Caco-2 (cell line): Measurements from ENCODE around the gene GPSM1. TPM values are rescaled to one million over a fixed set of nuclear protein-coding genes. Genes with fewer than 3 reads are reported as not detected.

Experiments used
- BruUV-seq: library from RNA; stranded (reverse); fragments of 400-500 nt; replicated peaks from 2 replicates; lab custom pipeline; 2021; lab: Mats Ljungman, UMichigan
- CTCF ChIA-PET: fragments of 300-600 bp; sonication (Branson Sonifier 250); formaldehyde crosslinking; loops from one replicate; lab custom pipeline; 2022; ENCODE audit warnings: antibody characterized with exemption; lab: Charles Lee
- POLR2A ChIA-PET: fragments of 300-600 bp; sonication (Branson Sonifier 250); formaldehyde crosslinking; loops from one replicate; lab custom pipeline; 2022; ENCODE audit warnings: antibody characterized with exemption; lab: Charles Lee
- DNase-seq, 2 experiments: peaks; one replicate each; pipeline versions ENCODE4 v3.0.0 to v3.0.0-alpha.2; 2020 to 2022
- H3K27me3 ChIP-seq: replicated peaks from 2 replicates; pipeline ENCODE4 v1.6.0; 2011; ENCODE audit warnings: low read length; ENCODE audit not compliant: control insufficient read depth, insufficient read depth
- H3K36me3 ChIP-seq: 2 replicates; pipeline ENCODE4 v1.5.1; 2011; ENCODE audit warnings: low read length; ENCODE audit not compliant: control insufficient read depth, insufficient read depth
- H3K4me1 ChIP-seq: fragments of 250-450 bp; sonication (Bioruptor Pico); 2 replicates; pipeline ENCODE4 v1.5.1; 2020; ENCODE audit warnings: mild to moderate bottlenecking
- H3K4me3 ChIP-seq: 2 replicates; pipeline ENCODE4 v1.5.1; 2011; ENCODE audit warnings: low read depth, mild to moderate bottlenecking, control low read depth, low read length
- H3K9me3 ChIP-seq: fragments of 250-450 bp; sonication (Bioruptor Pico); 2 replicates; pipeline ENCODE4 v1.5.1; 2020; ENCODE audit warnings: mild to moderate bottlenecking, moderate library complexity
- H3K27ac Mint-ChIP-seq: one replicate; pipeline ENCODE4 v1.8.0; 2022; ENCODE audit warnings: mixed read lengths; ENCODE audit not compliant: unreplicated experiment
- H3K27me3 Mint-ChIP-seq: one replicate; pipeline ENCODE4 v1.8.0; 2022; ENCODE audit warnings: mixed read lengths; ENCODE audit not compliant: insufficient read depth, unreplicated experiment
- H3K36me3 Mint-ChIP-seq: one replicate; pipeline ENCODE4 v1.8.0; 2022; ENCODE audit warnings: mild to moderate bottlenecking, mixed read lengths; ENCODE audit not compliant: insufficient read depth, unreplicated experiment
- H3K4me1 Mint-ChIP-seq: one replicate; pipeline ENCODE4 v1.8.0; 2022; ENCODE audit warnings: low read depth, mixed read lengths; ENCODE audit not compliant: unreplicated experiment
- H3K4me3 Mint-ChIP-seq: one replicate; pipeline ENCODE4 v1.8.0; 2022; ENCODE audit warnings: mild to moderate bottlenecking, moderate library complexity, mixed read lengths; ENCODE audit not compliant: unreplicated experiment
- H3K9me3 Mint-ChIP-seq: one replicate; pipeline ENCODE4 v1.8.0; 2022; ENCODE audit warnings: mixed read lengths; ENCODE audit not compliant: unreplicated experiment
- CTCF ChIP-seq, 2 experiments: fragments of 200-600 bp in 1 of 2; IDR thresholded peaks; 1 replicate in 1 of 2; 2 replicates in 1 of 2; pipeline versions ENCODE4 v1.5.1 to v1.8.0; 2011 to 2022; ENCODE audit warnings: antibody characterized with exemption in 1 of 2, control low read depth in 1 of 2, inconsistent platforms in 1 of 2, low read depth in 1 of 2, low read length in 1 of 2, mild to moderate bottlenecking in 1 of 2, moderate library complexity in 1 of 2; ENCODE audit not compliant: insufficient read depth in 1 of 2, severe bottlenecking in 1 of 2, unreplicated experiment in 1 of 2
- intact Hi-C: fragments of 100-400 bp; cut with micrococcal nuclease; formaldehyde crosslinking; loops from one replicate; pipeline ENCODE4 v1.10.0; 2022; ENCODE audit not compliant: unreplicated experiment
- total RNA-seq: library from RNA; stranded (reverse); gene quantifications from 2 replicates; pipeline ENCODE4 v1.2.3, GENCODE V29; 2022

The GPSM1 gene
- total RNA-seq, 1 experiment from 2014 or later: 25.7 TPM

GRCh38 chr9:136296434-136297015, 30.8 kb upstream of the GPSM1 start:
- Mint-ChIP-seq H3K4me1 (no peaks in the 10 kb centered on the region), H3K27me3 (no peaks in the 10 kb centered on the region), H3K36me3 (no peaks in the 10 kb centered on the region), H3K4me3 (no peak overlapping the region), H3K9me3 (no peaks in the 10 kb centered on the region), H3K27ac (no peak overlapping the region)
- intact Hi-C loops: no loop called here
- no TSS peak for BruUV-seq
- no peaks in the 10 kb centered on the region; the same call in 1 of the 2 replicates for H3K9me3 ChIP-seq
- CTCF ChIA-PET: no interaction called here
- POLR2A ChIA-PET: interaction anchor here (1.3 kb wide), 1 partner anchor 67 kb away, joined by 4 read pairs; the partner anchor contains the start of gene DNLZ
- no peak overlapping the region for H3K4me3 ChIP-seq
- no peak for DNase-seq
- no peak for TF ChIP-seq CTCF (IDR thresholded peaks at IDR 0.05; ENCODE audit: insufficient read depth in 1 of 2, low read depth in 1 of 2, low read length in 1 of 2, severe bottlenecking in 1 of 2, unreplicated experiment in 1 of 2)
- H3K4me1 ChIP-seq: peaks cover 20% of the 10 kb centered on the region
- H3K36me3 ChIP-seq: no peaks in the 10 kb centered on the region
- no peaks in the 10 kb centered on the region for H3K27me3 ChIP-seq

- H3K9me3 ChIP-seq: no peaks in the 10 kb centered on the region; the same call in 1 of the 2 replicates
- POLR2A ChIA-PET: interaction anchor here (1.3 kb wide), 1 partner anchor 66 kb away, joined by 4 read pairs; the partner anchor contains the start of gene DNLZ
- no peak overlapping the region for H3K4me3 Mint-ChIP-seq
- no peak for TF ChIP-seq CTCF (IDR thresholded peaks at IDR 0.05; ENCODE audit: insufficient read depth in 1 of 2, low read depth in 1 of 2, low read length in 1 of 2, severe bottlenecking in 1 of 2, unreplicated experiment in 1 of 2)
- CTCF ChIA-PET: no interaction called here
- H3K4me1 Mint-ChIP-seq: no peaks in the 10 kb centered on the region
- H3K27me3 Mint-ChIP-seq: no peaks in the 10 kb centered on the region
- no peaks in the 10 kb centered on the region for H3K9me3 Mint-ChIP-seq
- H3K4me1 ChIP-seq: peaks cover 20% of the 10 kb centered on the region
- H3K36me3 Mint-ChIP-seq: no peaks in the 10 kb centered on the region
- DNase-seq: peak in 1 of 2 experiments; percentile 65
- no peak overlapping the region for H3K4me3 ChIP-seq
- no peaks in the 10 kb centered on the region for H3K36me3 ChIP-seq
- no peaks in the 10 kb centered on the region for H3K27me3 ChIP-seq
- intact Hi-C loops: no loop called here
- no peak overlapping the region for H3K27ac Mint-ChIP-seq
- BruUV-seq: no TSS peak
These were observed 30.2 kb upstream of the GPSM1 start for GRCh38 chr9:136297016-136297691.

GRCh38 chr9:136297766-136298735, 29.3 kb upstream of the GPSM1 start:
- H3K36me3 ChIP-seq: no peaks in the 10 kb centered on the region
- Mint-ChIP-seq H3K4me1 (no peaks in the 10 kb centered on the region), H3K27me3 (no peaks in the 10 kb centered on the region), H3K27ac (no peak overlapping the region), H3K36me3 (no peaks in the 10 kb centered on the region), H3K9me3 (no peaks in the 10 kb centered on the region), H3K4me3 (no peak overlapping the region)
- TF ChIP-seq CTCF (IDR thresholded peaks at IDR 0.05; ENCODE audit: insufficient read depth in 1 of 2, low read depth in 1 of 2, low read length in 1 of 2, severe bottlenecking in 1 of 2, unreplicated experiment in 1 of 2): no peak
- CTCF ChIA-PET: no interaction called here
- no peak overlapping the region for H3K4me3 ChIP-seq
- intact Hi-C loops: no loop called here
- POLR2A ChIA-PET: no interaction called here
- peaks cover 20% of the 10 kb centered on the region for H3K4me1 ChIP-seq
- DNase-seq: no peak
- no peaks in the 10 kb centered on the region; the same call in 1 of the 2 replicates for H3K9me3 ChIP-seq
- no TSS peak for BruUV-seq
- no peaks in the 10 kb centered on the region for H3K27me3 ChIP-seq
